ENCODE data around the gene MTHFD1L. TPM values are rescaled to one million over a fixed set of nuclear protein-coding genes. Genes with fewer than 3 reads are reported as not detected.

The MTHFD1L gene
- total RNA-seq, 4 donors from 2014 or later: 4.3 to 23.1 (median 4.7) TPM

- no peaks in the 10 kb centered on the region for H3K27me3 ChIP-seq
- no peak overlapping the region for H3K27ac ChIP-seq
- peaks cover 0 to 6% (median 0%) of the 10 kb centered on the region in 4 donors for H3K4me1 ChIP-seq
- H3K36me3 ChIP-seq: no peaks in the 10 kb centered on the region
- TF ChIP-seq CTCF (IDR thresholded peaks at IDR 0.05) (no peak), POLR2A (IDR thresholded peaks at IDR 0.05) (no peak)
- no peak for DNase-seq
- H3K9me3 ChIP-seq: no peaks in the 10 kb centered on the region
- no peak overlapping the region for H3K4me3 ChIP-seq
Observed at GRCh38 chr6:150874179-150874578, 8.7 kb downstream of the MTHFD1L start.

- H3K4me3 ChIP-seq: no peak overlapping the region
- DNase-seq: no peak
- H3K9me3 ChIP-seq: no peaks in the 10 kb centered on the region
- peaks cover 0 to 6% (median 0%) of the 10 kb centered on the region in 4 donors for H3K4me1 ChIP-seq
- no peaks in the 10 kb centered on the region for H3K36me3 ChIP-seq
- no peaks in the 10 kb centered on the region for H3K27me3 ChIP-seq
- TF ChIP-seq POLR2A (IDR thresholded peaks at IDR 0.05): no peak
- TF ChIP-seq CTCF (IDR thresholded peaks at IDR 0.05): no peak
- H3K27ac ChIP-seq: no peak overlapping the region
Observed at GRCh38 chr6:150875841-150876240, 10.3 kb downstream of the MTHFD1L start.

GRCh38 chr6:150876598-150876997 lies 11.1 kb downstream of the MTHFD1L start:
- Histone ChIP-seq H3K27me3 (no peaks in the 10 kb centered on the region), H3K4me1 (peaks cover 0 to 8% (median 0%) of the 10 kb centered on the region in 4 donors), H3K9me3 (no peaks in the 10 kb centered on the region), H3K36me3 (no peaks in the 10 kb centered on the region), H3K27ac (no peak overlapping the region), H3K4me3 (no peak overlapping the region)
- DNase-seq: no peak
- no peak for TF ChIP-seq POLR2A (IDR thresholded peaks at IDR 0.05)
- no peak for TF ChIP-seq CTCF (IDR thresholded peaks at IDR 0.05)

GRCh38 chr6:150877928-150878327 lies 12.4 kb downstream of the MTHFD1L start:
- no peaks in the 10 kb centered on the region for H3K9me3 ChIP-seq
- H3K27ac ChIP-seq: no peak overlapping the region
- DNase-seq: peak in 2 of 3 donors; percentile 79 to 80

GRCh38 chr6:150878347-150879213 lies 13.1 kb downstream of the MTHFD1L start:
- H3K27ac ChIP-seq: no peak overlapping the region

More at GRCh38 chr6:150877928-150878327, 12.4 kb downstream of the MTHFD1L start:
- H3K4me3 ChIP-seq: no peak overlapping the region
- H3K27me3 ChIP-seq: no peaks in the 10 kb centered on the region
- no peaks in the 10 kb centered on the region for H3K36me3 ChIP-seq
- TF ChIP-seq POLR2A (IDR thresholded peaks at IDR 0.05) (no peak), CTCF (IDR thresholded peaks at IDR 0.05) (peak in 4 of 6 experiments; percentile 21 to 67 (median 58))
- H3K4me1 ChIP-seq: peaks cover 0 to 17% (median 0%) of the 10 kb centered on the region in 4 donors

More at GRCh38 chr6:150878347-150879213, 13.1 kb downstream of the MTHFD1L start:
- Histone ChIP-seq H3K4me1 (peaks cover 0 to 17% (median 0%) of the 10 kb centered on the region in 4 donors), H3K27me3 (no peaks in the 10 kb centered on the region), H3K36me3 (no peaks in the 10 kb centered on the region), H3K4me3 (no peak overlapping the region), H3K9me3 (no peaks in the 10 kb centered on the region)
- TF ChIP-seq CTCF (IDR thresholded peaks at IDR 0.05): no peak
- DNase-seq: no peak

Measured in Peyer's patch (tissue), 4 donors.